A549 (cell line): ENCODE results near the gene WDHD1. TPM values are rescaled to one million over a fixed set of nuclear protein-coding genes. Genes with fewer than 3 reads are reported as not detected.
"Not testable (repeated sequence)": the region's sequence is repeated elsewhere in the genome, so short reads cannot be mapped to it uniquely, and the experiment has no call there.

Source experiments
- ATAC-seq, 2 experiments: fragments of 200-7000 bp in 1 of 2; fragments of >200 bp in 1 of 2; cut with Nextera tagmentation in 1 of 2; cut with Tn5 transposase in 1 of 2; 3 replicates each; pipeline versions ENCODE4 v1.8.0 to v1.9.1; 2018 to 2020; ENCODE audit warnings: mild to moderate bottlenecking in 1 of 2, moderate library complexity in 1 of 2
- CTCF ChIA-PET: fragments of 300-600 bp; sonication (Branson Sonifier 250); formaldehyde crosslinking; extraction: SDS; loops from one replicate; lab custom pipeline; 2021; ENCODE audit warnings: antibody characterized with exemption, inconsistent platforms; lab: Yijun Ruan, JAX
- POLR2A ChIA-PET: fragments of 350-600 bp; formaldehyde crosslinking; extraction: SDS; loops from one replicate; lab custom pipeline; 2021; ENCODE audit warnings: antibody characterized with exemption, inconsistent platforms; lab: Yijun Ruan, JAX
- DNase-seq, 2 experiments: peaks; one replicate each; pipeline versions ENCODE4 v3.0.0 to v3.0.0-alpha.2; 2011 to 2016; ENCODE audit warnings: low read depth in 1 of 2, low spot score in 1 of 2
- FAIRE-seq: peaks from 2 replicates; lab custom pipeline; 2011; peaks lifted over from hg19 to GRCh38; lab: Jason Lieb, UNC
- H3K27ac ChIP-seq, 2 experiments: fragments of >200 bp; sonication (Bioruptor Twin); formaldehyde crosslinking; 3 replicates each; pipeline ENCODE4 v1.5.1; 2016 to 2017
- H3K4me1 ChIP-seq: fragments of >200 bp; sonication (Bioruptor Twin); formaldehyde crosslinking; 3 replicates; pipeline ENCODE4 v1.6.1; 2016
- H3K4me2 ChIP-seq: fragments of >200 bp; sonication (Bioruptor Twin); formaldehyde crosslinking; 3 replicates; pipeline ENCODE4 v1.6.1; 2016
- H3K4me3 ChIP-seq: fragments of >200 bp; sonication (Bioruptor Twin); formaldehyde crosslinking; 3 replicates; pipeline ENCODE4 v1.5.1; 2016
- H3K9me3 ChIP-seq: fragments of >200 bp; sonication (Bioruptor Twin); formaldehyde crosslinking; 3 replicates; pipeline ENCODE4 v1.6.1; 2016
- BHLHE40 ChIP-seq: IDR thresholded peaks from 2 replicates; pipeline ENCODE4 v1.6.1; 2012; ENCODE audit warnings: low read depth, low read length, inconsistent platforms
- CBX8 ChIP-seq: fragments of 200-600 bp; sonication (generic); IDR thresholded peaks from 2 replicates; pipeline ENCODE4 v1.6.1; 2016
- CHD4 ChIP-seq: fragments of 200-600 bp; sonication (generic); IDR thresholded peaks from 2 replicates; pipeline ENCODE4 v1.6.1; 2016; ENCODE audit warnings: antibody characterized with exemption, mild to moderate bottlenecking, borderline replicate concordance
- EHF ChIP-seq: fragments of 250-450 bp; sonication (Bioruptor Pico); IDR thresholded peaks from 2 replicates; pipeline ENCODE4 v1.5.0; 2020; ENCODE audit warnings: mild to moderate bottlenecking
- EP300 ChIP-seq, 2 experiments: fragments of >200 bp; sonication (Bioruptor Twin); formaldehyde crosslinking; IDR thresholded peaks; 2 replicates in 1 of 2; 3 replicates in 1 of 2; pipeline ENCODE4 v1.6.1; 2016 to 2017
- FOSB ChIP-seq: fragments of 250-450 bp; sonication (Bioruptor Pico); IDR thresholded peaks from 2 replicates; pipeline ENCODE4 v1.5.0; 2020; ENCODE audit warnings: mild to moderate bottlenecking, moderate library complexity
- FOSL2 ChIP-seq, 2 experiments: fragments of 450-650 bp in 1 of 2; fragments of >200 bp in 1 of 2; sonication (Bioruptor Twin) in 1 of 2; formaldehyde crosslinking; IDR thresholded peaks; 2 replicates each; pipeline versions ENCODE4 v1.5.0 to v1.6.1; 2016 to 2020; ENCODE audit warnings: mild to moderate bottlenecking in 1 of 2, moderate library complexity in 1 of 2
- FOXS1 ChIP-seq: fragments of 250-450 bp; sonication (Bioruptor Pico); IDR thresholded peaks from 2 replicates; pipeline ENCODE4 v1.5.0; 2020; ENCODE audit warnings: mild to moderate bottlenecking, moderate library complexity
- HDAC2 ChIP-seq: fragments of 200-600 bp; sonication (generic); IDR thresholded peaks from 2 replicates; pipeline ENCODE4 v1.6.1; 2016
- HEYL ChIP-seq: fragments of 250-450 bp; sonication (Bioruptor Pico); IDR thresholded peaks from 2 replicates; pipeline ENCODE4 v1.8.0; 2021; ENCODE audit warnings: mild to moderate bottlenecking, moderate library complexity
- HOXB13 ChIP-seq: fragments of 250-450 bp; sonication (Bioruptor Pico); IDR thresholded peaks from 2 replicates; pipeline ENCODE4 v1.5.0; 2020; ENCODE audit warnings: low read depth, mild to moderate bottlenecking, moderate library complexity
- HOXB5 ChIP-seq: fragments of 250-450 bp; sonication (Bioruptor Pico); IDR thresholded peaks from 2 replicates; pipeline ENCODE4 v1.5.0; 2020; ENCODE audit warnings: mild to moderate bottlenecking, moderate library complexity
- KDM1A ChIP-seq: fragments of 200-600 bp; sonication (generic); IDR thresholded peaks from 2 replicates; pipeline ENCODE4 v1.6.1; 2016; ENCODE audit warnings: low read depth, mild to moderate bottlenecking
- NPAS2 ChIP-seq: fragments of 250-450 bp; sonication (Bioruptor Pico); IDR thresholded peaks from 2 replicates; pipeline ENCODE4 v1.8.0; 2022; ENCODE audit warnings: mild to moderate bottlenecking, moderate library complexity, borderline replicate concordance
- RFX5 ChIP-seq: fragments of 450-650 bp; IDR thresholded peaks from 2 replicates; pipeline ENCODE4 v1.7.1; 2014; ENCODE audit warnings: antibody characterized with exemption, mild to moderate bottlenecking, moderate library complexity
- RNF2 ChIP-seq: fragments of 200-600 bp; sonication (generic); IDR thresholded peaks from 2 replicates; pipeline ENCODE4 v1.6.1; 2016; ENCODE audit warnings: low read depth, mild to moderate bottlenecking, antibody characterized with exemption, moderate library complexity, borderline replicate concordance
- TP53 ChIP-seq: fragments of 250-450 bp; sonication (Bioruptor Pico); IDR thresholded peaks from 2 replicates; pipeline ENCODE4 v1.5.0; 2021; ENCODE audit warnings: mild to moderate bottlenecking, moderate library complexity
- ZNF302 ChIP-seq: fragments of 250-450 bp; sonication (Bioruptor Pico); IDR thresholded peaks from 2 replicates; pipeline ENCODE4 v1.9.0; 2021; ENCODE audit warnings: inconsistent platforms, mild to moderate bottlenecking, moderate library complexity
- ZSCAN20 ChIP-seq: fragments of 250-450 bp; sonication (Bioruptor Pico); IDR thresholded peaks from 2 replicates; pipeline ENCODE4 v1.8.0; 2022; ENCODE audit warnings: mild to moderate bottlenecking, moderate library complexity
- WGBS: methylation state at CpG from one replicate; pipeline ENCODE4 v1.1.6; 2017; ENCODE audit errors: missing lambda C conversion rate; 5-methylcytosine and 5-hydroxymethylcytosine counted together
- polyA plus RNA-seq, 4 experiments: library from polyadenylated mRNA; depleted of rRNA in 3 of 4; stranded (reverse); fragments of >200 nt; fragmentation: RNase III in 1 of 4; extraction: RNeasy Plus Mini Kit Qiagen cat#74134 plus additional on column Dnase treatment in 1 of 4; gene quantifications; 2 replicates in 3 of 4; 3 replicates in 1 of 4; pipeline ENCODE4 v1.2.3, GENCODE V29; 2011 to 2017
- TF ChIP-seq, protein P1 (sequence below): fragments of 250-450 bp; sonication (Bioruptor Pico); IDR thresholded peaks from 2 replicates; pipeline ENCODE4 v1.5.0; 2021; ENCODE audit warnings: mild to moderate bottlenecking, moderate library complexity, borderline replicate concordance
- TF ChIP-seq, protein P2 (sequence below): fragments of 250-450 bp; sonication (Bioruptor Pico); IDR thresholded peaks from 2 replicates; pipeline ENCODE4 v1.5.0; 2020; ENCODE audit warnings: low read depth, mild to moderate bottlenecking, moderate library complexity
- TF ChIP-seq, protein P3 (sequence below): fragments of 200-600 bp; sonication (generic); IDR thresholded peaks from 2 replicates; pipeline ENCODE4 v1.6.1; 2016; ENCODE audit warnings: antibody characterized with exemption, mild to moderate bottlenecking, moderate library complexity
- TF ChIP-seq, protein P4 (sequence below): fragments of >200 bp; sonication (Bioruptor Twin); formaldehyde crosslinking; IDR thresholded peaks from 3 replicates; pipeline ENCODE4 v1.5.1; 2016
- TF ChIP-seq, protein P5 (sequence below): fragments of >200 bp; sonication (Bioruptor Twin); formaldehyde crosslinking; IDR thresholded peaks from 3 replicates; pipeline ENCODE4 v1.6.1; 2016

WDHD1 gene
- polyA plus RNA-seq, 2 of the 4 experiments (the other 2 are of a cell fraction): 16.3 to 35.6 TPM

DNA sequence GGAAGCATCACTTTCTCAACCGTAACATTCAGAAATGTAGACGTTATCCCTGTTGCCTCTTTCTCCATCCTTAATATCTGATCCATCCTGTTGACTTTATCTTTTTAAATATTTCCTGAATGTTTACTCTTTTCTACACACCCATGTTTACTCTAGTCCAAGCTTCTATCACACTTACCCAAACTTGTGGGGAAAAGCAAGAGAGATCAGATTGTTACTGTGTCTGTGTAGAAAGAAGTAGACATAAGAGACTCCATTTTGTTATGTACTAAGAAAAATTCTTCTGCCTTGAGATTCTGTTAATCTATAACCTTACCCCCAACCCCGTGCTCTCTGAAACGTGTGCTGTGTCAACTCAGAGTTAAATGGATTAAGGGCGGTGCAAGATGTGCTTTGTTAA, 2.5 kb downstream of the WDHD1 start:
- FAIRE-seq, H3K27ac ChIP-seq, ATAC-seq, POLR2A ChIA-PET, H3K4me3 ChIP-seq, H3K9me3 ChIP-seq: not testable (repeated sequence)
- peaks cover 27% of the 10 kb centered on the region for H3K4me1 ChIP-seq
- peak overlapping the region; percentile 37 for H3K4me2 ChIP-seq
- WGBS: 9% methylated on average over 2 of the region's 5 CpGs
- peak in 1 of 2 experiments; percentile 36 for DNase-seq
- CTCF ChIA-PET: interaction anchor here (3.2 kb wide), 1 partner anchor 27 kb away, joined by 10 read pairs; the partner anchor contains the start of gene MAPK1IP1L
- TF ChIP-seq EHF (CRISPR knock-in tag) (peak; percentile 94), NPAS2 (CRISPR knock-in tag) (0 out of 2 replicates have a peak, but pooled peaks have one; percentile 19), HEYL (CRISPR knock-in tag) (peak; percentile 94), HOXB13 (CRISPR knock-in tag) (peak; percentile 90; the same call in 1 of the 2 replicates), FOXS1 (CRISPR knock-in tag) (peak; percentile 94; the same call in 1 of the 2 replicates), FOSB (CRISPR knock-in tag) (0 out of 2 replicates have a peak, but pooled peaks have one; percentile 21), HOXB5 (peak; percentile 79), ZNF302 (CRISPR knock-in tag) (peak; percentile 92), ZSCAN20 (peak; percentile 94)
- TF ChIP-seq, protein P1, sequence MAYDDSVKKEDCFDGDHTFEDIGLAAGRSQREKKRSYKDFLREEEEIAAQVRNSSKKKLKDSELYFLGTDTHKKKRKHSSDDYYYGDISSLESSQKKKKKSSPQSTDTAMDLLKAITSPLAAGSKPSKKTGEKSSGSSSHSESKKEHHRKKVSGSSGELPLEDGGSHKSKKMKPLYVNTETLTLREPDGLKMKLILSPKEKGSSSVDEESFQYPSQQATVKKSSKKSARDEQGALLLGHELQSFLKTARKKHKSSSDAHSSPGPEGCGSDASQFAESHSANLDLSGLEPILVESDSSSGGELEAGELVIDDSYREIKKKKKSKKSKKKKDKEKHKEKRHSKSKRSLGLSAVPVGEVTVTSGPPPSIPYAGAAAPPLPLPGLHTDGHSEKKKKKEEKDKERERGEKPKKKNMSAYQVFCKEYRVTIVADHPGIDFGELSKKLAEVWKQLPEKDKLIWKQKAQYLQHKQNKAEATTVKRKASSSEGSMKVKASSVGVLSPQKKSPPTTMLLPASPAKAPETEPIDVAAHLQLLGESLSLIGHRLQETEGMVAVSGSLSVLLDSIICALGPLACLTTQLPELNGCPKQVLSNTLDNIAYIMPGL: 0 out of 2 replicates have a peak, but pooled peaks have one; percentile 37
- TF ChIP-seq, protein P2, sequence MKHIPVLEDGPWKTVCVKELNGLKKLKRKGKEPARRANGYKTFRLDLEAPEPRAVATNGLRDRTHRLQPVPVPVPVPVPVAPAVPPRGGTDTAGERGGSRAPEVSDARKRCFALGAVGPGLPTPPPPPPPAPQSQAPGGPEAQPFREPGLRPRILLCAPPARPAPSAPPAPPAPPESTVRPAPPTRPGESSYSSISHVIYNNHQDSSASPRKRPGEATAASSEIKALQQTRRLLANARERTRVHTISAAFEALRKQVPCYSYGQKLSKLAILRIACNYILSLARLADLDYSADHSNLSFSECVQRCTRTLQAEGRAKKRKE (CRISPR knock-in tag): peak; percentile 74

DNA sequence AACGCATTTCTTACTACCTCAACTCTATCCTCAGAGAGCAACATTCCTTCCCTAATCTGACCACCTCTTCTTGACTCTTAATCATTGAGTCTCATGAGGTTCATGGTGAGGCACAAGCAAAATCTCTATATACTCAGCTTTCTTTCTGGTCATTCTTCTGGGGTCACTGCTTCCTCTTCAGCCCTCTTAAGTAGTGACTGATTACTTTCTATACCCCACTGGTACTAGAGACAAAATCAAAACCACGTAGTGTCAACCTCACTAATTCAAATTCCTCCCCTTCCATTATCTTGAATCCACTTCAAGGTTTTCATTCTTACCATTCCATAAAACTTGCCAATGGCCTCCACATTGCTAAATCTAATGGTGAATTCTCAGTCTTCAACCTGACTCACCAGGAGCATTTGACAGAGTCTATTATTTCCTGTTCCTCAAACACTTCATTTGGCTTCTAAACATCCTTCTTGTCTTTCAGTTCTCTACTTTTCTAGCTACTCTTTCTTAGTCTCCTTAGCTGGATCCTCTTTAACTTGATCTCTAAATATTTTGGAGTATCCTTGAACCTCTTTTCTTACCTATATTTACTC, 6.8 kb downstream of the WDHD1 start:
- H3K9me3 ChIP-seq: no peaks in the 10 kb centered on the region
- no peak overlapping the region for H3K4me3 ChIP-seq
- H3K4me2 ChIP-seq: no peak overlapping the region
- DNase-seq (no peak), FAIRE-seq (no peak), ATAC-seq (no peak)
- ChIA-PET POLR2A (no interaction called here), CTCF (interaction anchor here (1.2 kb wide), 1 partner anchor 31 kb away, joined by 4 read pairs; the partner anchor contains the start of gene MAPK1IP1L)
- WGBS: 95% methylated on average over 2 of the region's 2 CpGs
- H3K4me1 ChIP-seq: peaks cover 7% of the 10 kb centered on the region; the same call in 2 of the 3 replicates
- no peak overlapping the region for H3K27ac ChIP-seq
- TF ChIP-seq CHD4 (no peak), RFX5 (no peak), HEYL (CRISPR knock-in tag) (no peak), BHLHE40 (no peak), RNF2 (no peak), CBX8 (no peak), EP300 (IDR thresholded peaks at IDR 0.05) (no peak), HDAC2 (no peak), KDM1A (no peak), TP53 (CRISPR knock-in tag) (no peak), FOSL2 (IDR thresholded peaks at IDR 0.05) (no peak), FOSL2 (CRISPR knock-in tag; IDR thresholded peaks at IDR 0.05) (no peak)
- TF ChIP-seq, protein P3, sequence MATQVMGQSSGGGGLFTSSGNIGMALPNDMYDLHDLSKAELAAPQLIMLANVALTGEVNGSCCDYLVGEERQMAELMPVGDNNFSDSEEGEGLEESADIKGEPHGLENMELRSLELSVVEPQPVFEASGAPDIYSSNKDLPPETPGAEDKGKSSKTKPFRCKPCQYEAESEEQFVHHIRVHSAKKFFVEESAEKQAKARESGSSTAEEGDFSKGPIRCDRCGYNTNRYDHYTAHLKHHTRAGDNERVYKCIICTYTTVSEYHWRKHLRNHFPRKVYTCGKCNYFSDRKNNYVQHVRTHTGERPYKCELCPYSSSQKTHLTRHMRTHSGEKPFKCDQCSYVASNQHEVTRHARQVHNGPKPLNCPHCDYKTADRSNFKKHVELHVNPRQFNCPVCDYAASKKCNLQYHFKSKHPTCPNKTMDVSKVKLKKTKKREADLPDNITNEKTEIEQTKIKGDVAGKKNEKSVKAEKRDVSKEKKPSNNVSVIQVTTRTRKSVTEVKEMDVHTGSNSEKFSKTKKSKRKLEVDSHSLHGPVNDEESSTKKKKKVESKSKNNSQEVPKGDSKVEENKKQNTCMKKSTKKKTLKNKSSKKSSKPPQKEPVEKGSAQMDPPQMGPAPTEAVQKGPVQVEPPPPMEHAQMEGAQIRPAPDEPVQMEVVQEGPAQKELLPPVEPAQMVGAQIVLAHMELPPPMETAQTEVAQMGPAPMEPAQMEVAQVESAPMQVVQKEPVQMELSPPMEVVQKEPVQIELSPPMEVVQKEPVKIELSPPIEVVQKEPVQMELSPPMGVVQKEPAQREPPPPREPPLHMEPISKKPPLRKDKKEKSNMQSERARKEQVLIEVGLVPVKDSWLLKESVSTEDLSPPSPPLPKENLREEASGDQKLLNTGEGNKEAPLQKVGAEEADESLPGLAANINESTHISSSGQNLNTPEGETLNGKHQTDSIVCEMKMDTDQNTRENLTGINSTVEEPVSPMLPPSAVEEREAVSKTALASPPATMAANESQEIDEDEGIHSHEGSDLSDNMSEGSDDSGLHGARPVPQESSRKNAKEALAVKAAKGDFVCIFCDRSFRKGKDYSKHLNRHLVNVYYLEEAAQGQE: no peak
- TF ChIP-seq, protein P4, sequence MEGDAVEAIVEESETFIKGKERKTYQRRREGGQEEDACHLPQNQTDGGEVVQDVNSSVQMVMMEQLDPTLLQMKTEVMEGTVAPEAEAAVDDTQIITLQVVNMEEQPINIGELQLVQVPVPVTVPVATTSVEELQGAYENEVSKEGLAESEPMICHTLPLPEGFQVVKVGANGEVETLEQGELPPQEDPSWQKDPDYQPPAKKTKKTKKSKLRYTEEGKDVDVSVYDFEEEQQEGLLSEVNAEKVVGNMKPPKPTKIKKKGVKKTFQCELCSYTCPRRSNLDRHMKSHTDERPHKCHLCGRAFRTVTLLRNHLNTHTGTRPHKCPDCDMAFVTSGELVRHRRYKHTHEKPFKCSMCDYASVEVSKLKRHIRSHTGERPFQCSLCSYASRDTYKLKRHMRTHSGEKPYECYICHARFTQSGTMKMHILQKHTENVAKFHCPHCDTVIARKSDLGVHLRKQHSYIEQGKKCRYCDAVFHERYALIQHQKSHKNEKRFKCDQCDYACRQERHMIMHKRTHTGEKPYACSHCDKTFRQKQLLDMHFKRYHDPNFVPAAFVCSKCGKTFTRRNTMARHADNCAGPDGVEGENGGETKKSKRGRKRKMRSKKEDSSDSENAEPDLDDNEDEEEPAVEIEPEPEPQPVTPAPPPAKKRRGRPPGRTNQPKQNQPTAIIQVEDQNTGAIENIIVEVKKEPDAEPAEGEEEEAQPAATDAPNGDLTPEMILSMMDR: no peak
- TF ChIP-seq, protein P5, sequence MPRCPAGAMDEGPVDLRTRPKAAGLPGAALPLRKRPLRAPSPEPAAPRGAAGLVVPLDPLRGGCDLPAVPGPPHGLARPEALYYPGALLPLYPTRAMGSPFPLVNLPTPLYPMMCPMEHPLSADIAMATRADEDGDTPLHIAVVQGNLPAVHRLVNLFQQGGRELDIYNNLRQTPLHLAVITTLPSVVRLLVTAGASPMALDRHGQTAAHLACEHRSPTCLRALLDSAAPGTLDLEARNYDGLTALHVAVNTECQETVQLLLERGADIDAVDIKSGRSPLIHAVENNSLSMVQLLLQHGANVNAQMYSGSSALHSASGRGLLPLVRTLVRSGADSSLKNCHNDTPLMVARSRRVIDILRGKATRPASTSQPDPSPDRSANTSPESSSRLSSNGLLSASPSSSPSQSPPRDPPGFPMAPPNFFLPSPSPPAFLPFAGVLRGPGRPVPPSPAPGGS: no peak
- TF ChIP-seq, protein P1: no peak
